T-cell (primary cell): ENCODE results near the gene OCSTAMP. TPM values are rescaled to one million over a fixed set of nuclear protein-coding genes. Genes with fewer than 3 reads are reported as not detected.

Experiments
- ATAC-seq, 4 experiments: fragments of 200-7000 bp in 3 of 4; fragments of 150-1000 bp in 1 of 4; cut with Tn5 transposase; replicated peaks in 1 of 4; 1 replicate in 3 of 4; 2 replicates in 1 of 4; pipeline ENCODE4 v1.10.0; 2021; ENCODE audit warnings: moderate library complexity in 3 of 4, mild to moderate bottlenecking in 2 of 4, moderate number of reproducible peaks in 1 of 4
- CTCF ChIA-PET, 2 donors: fragments of 300-600 bp; sonication (Branson Sonifier 250); formaldehyde crosslinking; loops; one replicate each; lab custom pipeline; 2022; ENCODE audit warnings: antibody characterized with exemption in 2 of 2; lab: Charles Lee
- POLR2A ChIA-PET, 2 donors: fragments of 300-600 bp; sonication (Branson Sonifier 250); formaldehyde crosslinking; loops; one replicate each; lab custom pipeline; 2022; ENCODE audit warnings: antibody characterized with exemption in 2 of 2; lab: Charles Lee
- DNase-seq, 35 experiments: peaks; one replicate each; pipeline versions ENCODE4 v3.0.0 to v3.0.0-alpha.2; 2013 to 2023
- H3K27ac ChIP-seq: one replicate; pipeline ENCODE4 v1.5.1; 2013; ENCODE audit warnings: low read length
- H3K27me3 ChIP-seq, 2 experiments: replicated peaks in 1 of 2; 1 replicate in 1 of 2; 2 replicates in 1 of 2; pipeline versions ENCODE4 v1.6.1 to v1.7.0; 2013; ENCODE audit warnings: low read length in 1 of 2, mixed read lengths in 1 of 2; ENCODE audit not compliant: control insufficient read depth in 2 of 2, insufficient read depth in 2 of 2; ENCODE audit errors: extremely low read depth in 1 of 2
- H3K36me3 ChIP-seq, 2 donors: 1 replicate in 1 of 2; 2 replicates in 1 of 2; pipeline versions ENCODE4 v1.6.1 to v1.7.0; 2013; ENCODE audit warnings: low read length in 1 of 2; ENCODE audit not compliant: control insufficient read depth in 2 of 2, insufficient read depth in 1 of 2; ENCODE audit errors: extremely low read depth in 1 of 2
- H3K4me1 ChIP-seq, 2 experiments: 1 replicate in 1 of 2; 2 replicates in 1 of 2; pipeline versions ENCODE4 v1.6.1 to v1.7.0; 2013; ENCODE audit warnings: low read length in 2 of 2, mixed read lengths in 1 of 2; ENCODE audit not compliant: insufficient read depth in 2 of 2, control insufficient read depth in 1 of 2; ENCODE audit errors: extremely low read depth in 1 of 2
- H3K4me3 ChIP-seq, 2 donors: 1 replicate in 1 of 2; 2 replicates in 1 of 2; pipeline versions ENCODE4 v1.5.1 to v1.7.0; 2013; ENCODE audit warnings: mild to moderate bottlenecking in 2 of 2, low read length in 1 of 2, moderate library complexity in 1 of 2; ENCODE audit not compliant: control insufficient read depth in 1 of 2; ENCODE audit errors: extremely low read depth in 1 of 2
- H3K9me3 ChIP-seq: 2 replicates; pipeline ENCODE4 v1.7.0; 2013
- H3K27ac Mint-ChIP-seq, 2 donors: one replicate each; pipeline ENCODE4 v1.8.0; 2020 to 2021; ENCODE audit warnings: mild to moderate bottlenecking in 2 of 2, mixed read lengths in 2 of 2
- H3K27me3 Mint-ChIP-seq, 2 donors: one replicate each; pipeline ENCODE4 v1.8.0; 2021 to 2022; ENCODE audit warnings: mixed read lengths in 2 of 2
- H3K36me3 Mint-ChIP-seq: one replicate; pipeline ENCODE4 v1.8.0; 2021; ENCODE audit warnings: mixed read lengths
- H3K4me1 Mint-ChIP-seq, 3 donors: one replicate each; pipeline ENCODE4 v1.8.0; 2020 to 2022; ENCODE audit warnings: mixed read lengths in 3 of 3, mild to moderate bottlenecking in 1 of 3
- H3K4me3 Mint-ChIP-seq, 3 donors: one replicate each; pipeline ENCODE4 v1.8.0; 2020 to 2022; ENCODE audit warnings: mild to moderate bottlenecking in 3 of 3, mixed read lengths in 3 of 3, moderate library complexity in 3 of 3
- H3K9me3 Mint-ChIP-seq, 3 donors: one replicate each; pipeline ENCODE4 v1.8.0; 2020 to 2022; ENCODE audit warnings: mixed read lengths in 3 of 3
- WGBS: methylation state at CpG from one replicate; pipeline ENCODE4 v1.1.5; 2013; ENCODE audit warnings: missing lambda C conversion rate; ENCODE audit not compliant: insufficient coverage; 5-methylcytosine and 5-hydroxymethylcytosine counted together
- total RNA-seq, 35 experiments: library from RNA in 6 of 35; stranded (reverse) in 6 of 35; fragments of 120-200 nt in 1 of 35; gene quantifications; one replicate each; pipeline versions ENCODE4 v1.2.1 to v1.2.4 and lab custom pipeline; 2013 to 2026

The OCSTAMP gene
- total RNA-seq, 5 donors from 2014 or later (not counting 1 experiment from before 2014, with no cell fraction given), result not detected

DNA sequence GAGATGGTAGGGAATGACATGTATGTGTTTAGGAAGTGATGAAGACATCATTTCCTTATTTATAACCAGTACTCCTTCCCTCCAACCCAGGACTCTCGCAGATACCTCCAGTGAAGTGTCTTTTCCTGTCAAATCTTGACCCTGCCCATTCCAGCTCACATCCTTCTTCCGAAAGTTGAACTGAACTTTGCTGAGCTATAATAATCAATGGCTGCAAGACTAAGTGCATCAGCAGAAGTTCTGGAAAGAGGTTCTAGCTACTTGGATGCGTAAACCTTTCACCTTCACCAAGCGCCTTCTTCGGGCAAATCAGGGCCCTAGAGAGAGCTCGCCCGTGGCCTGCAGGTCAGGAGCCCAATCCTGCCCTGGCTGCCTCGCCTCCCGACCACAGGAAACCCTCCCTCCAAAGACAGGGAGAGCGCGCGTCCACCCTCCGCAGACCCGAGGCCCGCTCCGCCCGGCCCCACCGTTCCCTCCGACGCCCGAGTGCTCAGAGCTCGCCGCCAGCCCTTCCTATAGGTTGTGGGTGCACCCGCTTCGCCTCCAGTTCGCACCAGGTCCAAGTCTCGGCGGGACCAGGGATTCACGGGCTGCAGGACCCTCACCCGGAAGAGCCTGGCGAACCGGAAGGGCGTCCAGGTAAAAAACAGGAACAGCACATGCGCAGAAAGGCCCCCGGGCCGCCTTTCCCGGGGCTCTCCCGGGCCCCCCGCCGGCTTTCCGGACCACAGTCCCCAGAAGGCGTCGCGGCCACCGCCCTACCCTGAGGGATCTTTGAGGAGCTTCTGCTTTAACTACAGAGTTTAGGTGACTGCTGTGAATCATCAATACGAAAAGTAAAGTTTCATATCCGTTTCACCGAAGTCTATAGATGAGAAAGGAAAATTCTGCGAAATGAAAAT lies 37.3 kb downstream of the OCSTAMP start, which contains the start of gene ZNF334:
TSS of gene ZNF334 (minus strand) at position 617 of the 902 bp plus-strand sequence. CDS start 1,457 bp downstream, outside the sequence.
- Histone ChIP-seq H3K27ac (no peak within 1 kb of the TSS), H3K27me3 (peaks cover 4 to 11% of the 10 kb centered on the region in 2 experiments), H3K4me3 (peak within 1 kb of the TSS; percentile 35 to 58), H3K36me3 (no peaks in the 10 kb centered on the region), H3K9me3 (no peaks in the 10 kb centered on the region), H3K4me1 (peaks cover 0 to 8% of the 10 kb centered on the region in 2 experiments)
- Mint-ChIP-seq H3K36me3 (no peaks in the 10 kb centered on the region), H3K27ac (no peak within 1 kb of the TSS), H3K9me3 (no peaks in the 10 kb centered on the region), H3K27me3 (peaks cover 22 to 38% of the 10 kb centered on the region in 2 donors), H3K4me3 (peak within 1 kb of the TSS; percentile 72 to 73 (median 73)), H3K4me1 (peaks cover 0 to 12% (median 10%) of the 10 kb centered on the region in 3 donors)
- DNase-seq (peak in 3 of 35 experiments; percentile 3), ATAC-seq (peak in 3 of 4 experiments; percentile 37 to 46 (median 43))
- CTCF ChIA-PET, result no interaction called here
- WGBS, result 9% methylated on average over 40 of the region's 49 CpGs
- POLR2A ChIA-PET, result no interaction called here

DNA sequence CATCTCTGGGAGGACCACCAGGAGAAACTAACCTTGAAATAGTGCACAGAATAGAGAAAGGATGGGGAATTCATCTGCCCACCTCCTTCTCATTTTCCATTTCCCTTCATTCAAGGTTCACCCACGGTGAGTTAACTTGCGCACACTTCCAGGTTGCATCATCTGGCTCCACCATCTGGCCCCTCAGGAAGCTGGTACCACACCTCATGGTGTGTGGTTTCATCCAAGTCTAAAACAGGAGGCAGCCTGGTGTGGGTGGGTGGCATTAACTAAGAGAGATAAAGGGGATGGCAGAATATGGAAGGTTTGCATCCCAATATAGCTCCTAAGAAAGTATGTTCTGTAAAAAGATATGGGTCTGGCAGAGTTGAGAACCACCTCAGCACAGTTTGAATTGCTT lies 40.9 kb downstream of the OCSTAMP start:
- Histone ChIP-seq H3K27ac (no peak overlapping the region), H3K9me3 (no peaks in the 10 kb centered on the region), H3K4me1 (peaks cover 0 to 8% of the 10 kb centered on the region in 2 experiments), H3K4me3 (no peak overlapping the region), H3K36me3 (no peaks in the 10 kb centered on the region), H3K27me3 (peaks cover 4 to 11% of the 10 kb centered on the region in 2 experiments)
- Mint-ChIP-seq H3K9me3 (no peaks in the 10 kb centered on the region), H3K4me1 (peaks cover 0 to 12% (median 10%) of the 10 kb centered on the region in 3 donors), H3K27me3 (peaks cover 35 to 59% of the 10 kb centered on the region in 2 donors), H3K4me3 (no peak overlapping the region), H3K36me3 (no peaks in the 10 kb centered on the region), H3K27ac (no peak overlapping the region)
- no CpG with 5 or more reads among the region's 2 CpGs for WGBS
- ATAC-seq (no peak), DNase-seq (no peak)
- POLR2A ChIA-PET, result no interaction called here
- CTCF ChIA-PET, result no interaction called here

DNA sequence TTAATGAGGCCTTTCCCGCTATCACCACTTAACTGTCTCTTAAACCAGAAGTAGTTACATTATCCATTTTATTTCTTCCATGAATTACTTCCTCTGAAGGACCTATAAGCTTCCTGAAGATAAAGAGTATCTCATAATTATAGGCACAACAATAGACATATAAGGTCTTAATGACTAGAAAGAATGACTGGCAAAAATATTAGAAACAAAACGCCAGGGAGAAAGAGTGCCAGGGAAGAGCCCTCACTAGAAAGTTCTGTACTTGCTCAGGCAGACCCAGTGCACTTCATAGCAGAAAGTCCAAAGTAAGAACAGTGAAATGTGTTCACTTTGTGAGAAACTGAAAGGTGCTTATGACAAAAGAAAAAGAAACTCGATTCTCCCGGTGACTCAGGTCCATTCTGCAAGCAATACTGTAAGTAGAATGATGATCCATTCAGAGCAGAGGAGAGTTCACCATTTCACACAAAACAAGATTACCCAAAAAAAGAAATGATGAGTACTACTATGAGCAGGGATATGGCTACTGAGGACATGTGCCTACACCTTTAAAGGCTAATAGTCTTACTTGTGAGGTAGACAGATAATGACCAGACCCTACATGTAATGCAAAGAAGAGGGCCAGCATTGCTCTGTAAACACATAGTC lies 42.6 kb downstream of the OCSTAMP start:
- POLR2A ChIA-PET, result no interaction called here
- H3K27ac Mint-ChIP-seq, result no peak overlapping the region
- no peaks in the 10 kb centered on the region for H3K9me3 ChIP-seq
- DNase-seq (no peak), ATAC-seq (no peak)
- peaks cover 6% of the 10 kb centered on the region for H3K36me3 Mint-ChIP-seq
- H3K36me3 ChIP-seq, result no peaks in the 10 kb centered on the region
- CTCF ChIA-PET, result no interaction called here
- peaks cover 1 to 4% of the 10 kb centered on the region in 2 experiments for H3K27me3 ChIP-seq
- 83% methylated on average over 1 of the region's 4 CpGs for WGBS
- H3K27me3 Mint-ChIP-seq, result peaks cover 39 to 64% of the 10 kb centered on the region in 2 donors
- H3K4me1 Mint-ChIP-seq, result peaks cover 0 to 2% (median 1%) of the 10 kb centered on the region in 3 donors
- H3K4me1 ChIP-seq, result peaks cover 0 to under 1% of the 10 kb centered on the region in 2 experiments
- H3K4me3 ChIP-seq, result no peak overlapping the region
- H3K27ac ChIP-seq, result no peak overlapping the region
- H3K4me3 Mint-ChIP-seq, result no peak overlapping the region
- H3K9me3 Mint-ChIP-seq, result peaks cover 8 to 13% (median 9%) of the 10 kb centered on the region in 3 donors

DNA sequence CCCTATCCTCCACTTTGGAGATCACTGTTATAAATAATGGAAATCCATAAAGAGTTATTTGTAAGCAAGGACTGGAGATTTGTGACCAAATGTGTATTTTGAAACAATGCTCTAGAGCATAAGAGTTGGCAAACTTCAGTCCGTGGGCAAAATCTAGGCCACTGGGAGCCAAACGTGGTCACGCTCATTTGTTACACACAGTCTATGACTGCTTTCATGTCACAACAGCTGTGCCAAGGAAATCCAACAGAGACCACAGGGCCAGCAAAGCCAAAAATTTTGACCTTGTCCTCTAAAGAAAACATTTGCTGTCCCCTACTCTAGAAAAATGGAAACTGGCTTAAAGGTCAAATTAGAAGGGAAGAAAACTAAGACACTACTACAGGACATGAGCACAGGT lies 44.9 kb downstream of the OCSTAMP start:
- 95% methylated on average over 3 of the region's 3 CpGs for WGBS
- CTCF ChIA-PET, result no interaction called here
- peaks cover 36 to 50% of the 10 kb centered on the region in 2 donors for H3K27me3 Mint-ChIP-seq
- Histone ChIP-seq H3K27me3 (peaks cover 0 to 4% of the 10 kb centered on the region in 2 experiments), H3K4me3 (no peak overlapping the region), H3K9me3 (peaks cover 8% of the 10 kb centered on the region), H3K36me3 (no peaks in the 10 kb centered on the region), H3K27ac (no peak overlapping the region), H3K4me1 (no peaks in the 10 kb centered on the region)
- no peak for ATAC-seq
- peaks cover 8% of the 10 kb centered on the region for H3K36me3 Mint-ChIP-seq
- H3K9me3 Mint-ChIP-seq, result peaks cover 24 to 34% (median 29%) of the 10 kb centered on the region in 3 donors
- H3K27ac Mint-ChIP-seq, result no peak overlapping the region
- no peaks in the 10 kb centered on the region for H3K4me1 Mint-ChIP-seq
- POLR2A ChIA-PET, result no interaction called here
- no peak overlapping the region for H3K4me3 Mint-ChIP-seq
- DNase-seq, result no peak

DNA sequence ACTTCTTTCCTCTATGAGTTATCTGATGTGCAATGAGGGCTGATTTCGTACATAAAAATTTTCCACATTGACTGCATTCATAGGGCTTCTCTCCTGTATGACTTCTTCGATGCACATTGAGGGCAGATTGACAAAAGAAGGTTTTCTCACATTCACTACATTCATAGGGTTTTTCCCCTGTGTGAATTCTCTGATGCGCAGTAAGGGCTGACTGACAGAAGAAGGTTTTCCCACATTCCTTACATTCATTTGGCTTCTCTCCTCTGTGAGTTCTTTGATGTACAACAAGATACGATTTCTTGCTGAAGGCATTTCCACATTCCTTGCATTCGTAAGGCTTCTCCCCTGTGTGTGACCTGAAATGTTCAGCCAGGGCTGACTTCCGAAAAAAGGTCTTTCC lies 48.5 kb downstream of the OCSTAMP start:
- Mint-ChIP-seq H3K27ac (no peak overlapping the region), H3K27me3 (peaks cover 27 to 42% of the 10 kb centered on the region in 2 donors), H3K4me3 (no peak overlapping the region), H3K9me3 (peaks cover 24 to 38% (median 35%) of the 10 kb centered on the region in 3 donors), H3K4me1 (no peaks in the 10 kb centered on the region), H3K36me3 (peaks cover 8% of the 10 kb centered on the region)
- no peaks in the 10 kb centered on the region for H3K36me3 ChIP-seq
- CTCF ChIA-PET, result no interaction called here
- no peak for ATAC-seq
- H3K4me1 ChIP-seq, result no peaks in the 10 kb centered on the region
- peaks cover 8% of the 10 kb centered on the region for H3K9me3 ChIP-seq
- no peaks in the 10 kb centered on the region for H3K27me3 ChIP-seq
- H3K4me3 ChIP-seq, result no peak overlapping the region
- WGBS, result 100% methylated on average over 1 of the region's 6 CpGs
- H3K27ac ChIP-seq, result no peak overlapping the region
- POLR2A ChIA-PET, result no interaction called here
- DNase-seq, result no peak

DNA sequence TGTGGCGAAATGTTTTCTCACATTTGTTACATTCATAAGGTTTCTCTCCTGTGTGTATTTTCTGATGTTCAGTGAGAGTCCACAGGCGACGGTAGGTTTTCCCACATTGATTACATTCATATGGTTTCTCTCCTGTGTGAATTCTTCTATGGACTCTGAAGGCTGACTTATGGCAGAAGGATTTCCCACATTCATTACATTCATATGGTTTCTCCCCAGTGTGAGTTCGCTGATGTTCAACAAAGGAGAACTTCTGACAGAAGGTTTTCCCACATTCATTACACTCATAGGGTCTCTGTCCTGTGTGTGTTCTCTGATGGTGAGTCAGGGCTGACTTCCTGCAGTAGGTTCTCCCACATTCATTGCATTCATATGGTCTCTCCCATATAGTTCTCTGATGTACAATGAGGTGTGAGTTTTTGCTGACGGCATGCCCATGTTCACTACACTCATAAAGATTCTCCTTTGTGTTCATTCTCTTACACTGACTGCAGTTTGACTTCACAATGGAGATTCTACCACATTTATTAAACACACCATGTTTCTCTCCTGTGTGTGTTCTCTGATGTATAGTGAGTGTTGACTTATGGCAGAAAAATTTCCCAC lies 49.0 kb downstream of the OCSTAMP start:
- Mint-ChIP-seq H3K4me1 (no peaks in the 10 kb centered on the region), H3K9me3 (peaks cover 24 to 38% (median 35%) of the 10 kb centered on the region in 3 donors), H3K27ac (no peak overlapping the region), H3K4me3 (no peak overlapping the region), H3K36me3 (peaks cover 8% of the 10 kb centered on the region), H3K27me3 (peaks cover 29 to 44% of the 10 kb centered on the region in 2 donors)
- ChIA-PET CTCF (no interaction called here), POLR2A (no interaction called here)
- Histone ChIP-seq H3K36me3 (no peaks in the 10 kb centered on the region), H3K27me3 (peaks cover 0 to 2% of the 10 kb centered on the region in 2 experiments), H3K4me3 (no peak overlapping the region), H3K9me3 (peaks cover 8% of the 10 kb centered on the region), H3K4me1 (no peaks in the 10 kb centered on the region), H3K27ac (no peak overlapping the region)
- ATAC-seq (no peak), DNase-seq (no peak)
- no CpG with 5 or more reads among the region's 5 CpGs for WGBS
